GM19328 (cell line): Measurements from ENCODE around the gene CNTN2.

ENCODE experiments used
- ATAC-seq: cut with Tn5 transposase; IDR thresholded peaks from one replicate; pipeline ENCODE4 v1.9.1; 2021; ENCODE audit warnings: mild to moderate bottlenecking, moderate library complexity; ENCODE audit not compliant: unreplicated experiment

Gene CNTN2

DNA sequence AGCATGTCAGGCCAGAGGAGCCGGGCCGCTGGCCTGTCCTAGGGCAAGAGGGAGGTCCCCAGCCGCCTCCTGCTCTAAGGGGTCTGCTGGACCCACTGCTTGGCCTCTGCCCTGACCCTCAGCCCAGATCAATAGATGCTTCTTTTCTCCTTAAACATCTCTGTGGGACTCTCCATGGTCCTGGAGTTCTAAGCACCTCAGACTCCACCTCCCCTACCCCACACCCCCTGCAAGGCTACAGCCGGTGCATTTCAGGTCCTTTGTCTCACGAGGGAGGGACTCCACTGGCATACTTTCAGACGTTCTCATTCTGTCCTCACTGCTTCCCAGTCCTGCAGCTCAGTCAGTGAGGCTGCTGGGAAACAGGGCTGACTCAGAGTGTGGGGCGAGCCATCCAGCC, 11.0 kb downstream of the CNTN2 start:
- no peak for ATAC-seq

DNA sequence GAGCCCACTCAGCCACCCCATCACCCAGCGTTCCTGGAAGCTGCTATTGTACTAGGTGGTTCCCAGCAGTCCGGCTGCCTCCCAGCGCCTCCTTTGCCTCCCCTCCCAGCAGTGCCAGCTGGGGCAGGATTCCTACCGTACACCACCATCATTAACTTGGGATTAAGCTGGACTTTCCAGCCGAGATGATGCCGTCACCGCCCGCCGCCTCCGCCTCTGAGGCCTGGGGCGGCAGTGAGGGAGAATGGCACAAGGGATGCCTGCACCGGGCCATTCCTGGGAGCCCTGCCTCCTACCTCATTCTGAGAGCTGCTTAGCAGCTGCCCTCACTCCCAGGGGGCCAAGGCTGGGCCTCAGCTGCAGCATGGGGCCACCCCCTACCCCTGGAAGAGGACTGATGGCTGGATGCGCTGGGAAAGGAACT, 13.2 kb downstream of the CNTN2 start:
- ATAC-seq: no peak

DNA sequence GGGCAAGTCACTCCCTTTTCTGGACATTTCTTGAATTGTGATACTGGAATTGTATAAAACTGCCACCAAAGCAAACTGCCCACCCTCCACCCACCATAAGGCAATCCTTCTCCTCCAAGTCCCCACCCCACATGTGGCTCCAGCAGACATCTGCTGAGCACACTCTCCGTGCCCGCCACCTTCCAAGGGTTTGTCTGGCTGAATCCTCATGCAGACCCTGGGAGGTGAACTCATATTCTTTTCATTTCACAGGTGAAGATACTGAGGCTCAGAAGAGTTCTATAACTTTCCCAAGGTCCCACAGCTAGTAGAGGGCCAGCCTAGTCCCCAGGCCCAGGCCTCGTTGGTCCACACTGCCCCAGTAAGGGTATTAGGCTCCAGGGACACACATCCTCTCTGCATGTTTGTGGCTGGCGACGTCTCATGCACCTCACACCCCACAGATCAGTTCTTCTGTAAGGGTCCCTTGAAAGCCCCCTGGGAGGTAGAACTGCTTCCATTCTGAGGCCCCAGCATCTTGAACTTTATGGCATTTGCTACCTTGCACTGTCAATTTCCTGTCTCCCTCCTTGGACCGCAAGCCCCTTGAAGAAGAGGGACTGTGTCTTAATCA, 14.1 kb downstream of the CNTN2 start:
- ATAC-seq: no peak

DNA sequence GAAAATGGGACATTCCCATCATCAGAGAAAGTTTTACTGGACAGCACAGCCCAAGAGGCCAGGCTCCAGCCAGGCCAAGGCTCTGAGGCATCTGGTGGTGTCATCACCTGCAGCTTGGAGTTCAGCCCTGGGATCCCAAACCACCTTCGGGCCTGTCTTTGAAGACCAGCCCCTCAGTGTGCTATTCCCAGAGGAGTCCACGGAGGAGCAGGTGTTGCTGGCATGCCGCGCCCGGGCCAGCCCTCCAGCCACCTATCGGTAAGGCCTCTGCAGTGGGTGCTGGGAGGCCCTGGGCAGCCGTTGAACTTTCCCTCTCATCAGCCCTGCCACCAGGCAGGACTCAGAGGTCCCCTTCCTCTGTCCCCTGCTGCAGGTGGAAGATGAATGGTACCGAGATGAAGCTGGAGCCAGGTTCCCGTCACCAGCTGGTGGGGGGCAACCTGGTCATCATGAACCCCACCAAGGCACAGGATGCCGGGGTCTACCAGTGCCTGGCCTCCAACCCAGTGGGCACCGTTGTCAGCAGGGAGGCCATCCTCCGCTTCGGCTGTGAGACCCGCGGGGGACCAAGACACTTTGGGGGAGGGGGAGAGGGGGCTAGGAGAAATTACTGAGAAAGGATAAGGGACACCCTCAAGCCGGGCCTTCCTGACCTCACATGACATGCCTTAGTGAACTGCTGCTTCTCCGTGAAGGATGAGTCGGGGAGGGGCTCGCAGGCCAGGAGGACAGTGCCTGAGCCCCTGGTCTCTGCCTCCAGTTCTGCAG, 15.0 kb downstream of the CNTN2 start:
- ATAC-seq: no peak

DNA sequence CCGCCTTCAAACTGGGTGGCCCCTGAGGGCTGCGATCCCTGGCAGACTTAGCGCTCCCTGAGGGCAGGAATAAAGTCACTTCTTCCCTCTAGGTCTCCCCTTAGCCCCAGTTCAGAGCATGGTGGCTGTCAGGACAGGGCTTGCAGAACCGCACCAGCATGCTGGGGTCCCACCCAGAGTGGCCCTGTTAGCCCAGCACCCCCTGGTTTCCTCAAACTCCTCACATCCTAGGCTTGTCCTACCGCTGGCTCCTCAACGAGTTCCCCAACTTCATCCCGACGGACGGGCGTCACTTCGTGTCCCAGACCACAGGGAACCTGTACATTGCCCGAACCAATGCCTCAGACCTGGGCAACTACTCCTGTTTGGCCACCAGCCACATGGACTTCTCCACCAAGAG, 15.8 kb downstream of the CNTN2 start:
- ATAC-seq: no peak

DNA sequence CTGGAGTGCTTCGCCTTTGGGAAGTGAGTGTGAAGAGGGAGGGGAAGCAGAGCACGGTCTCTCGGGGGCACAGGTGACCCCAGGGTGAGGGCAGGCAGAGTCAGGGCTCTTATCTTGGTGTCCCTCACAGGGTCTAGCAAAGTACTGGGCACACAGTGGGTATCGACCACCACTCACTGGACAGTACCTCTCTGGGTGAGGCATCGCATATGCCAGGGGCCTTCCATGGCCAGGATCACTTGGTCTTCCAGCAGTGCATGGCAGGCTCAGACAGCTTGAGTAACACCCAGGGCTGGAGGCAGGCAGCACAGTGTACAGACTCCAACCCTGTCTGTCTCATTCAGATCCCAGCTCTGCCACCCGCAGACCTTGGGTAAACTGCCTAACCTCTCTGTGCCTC, 16.6 kb downstream of the CNTN2 start:
- ATAC-seq: no peak

DNA sequence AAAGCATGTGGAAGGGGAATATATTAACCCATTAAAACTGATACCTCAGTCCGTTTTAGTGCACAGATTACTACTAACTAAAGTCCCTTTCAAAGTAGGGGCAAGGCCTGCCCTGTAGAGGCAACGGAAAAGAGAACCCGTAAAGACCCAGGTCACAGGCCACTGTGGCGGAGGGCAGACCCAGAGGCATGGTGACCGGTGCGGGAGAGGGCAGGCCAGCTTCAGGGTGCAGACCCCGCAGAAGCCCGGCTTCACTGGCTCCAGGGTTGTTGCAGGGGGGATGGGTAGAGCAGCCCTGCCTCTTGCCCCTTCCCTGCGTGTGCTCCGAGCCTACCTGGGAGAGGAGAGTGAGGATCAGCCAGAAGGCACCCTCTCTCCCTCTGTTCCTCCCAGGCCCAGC, 17.7 kb downstream of the CNTN2 start:
- ATAC-seq: no peak

DNA sequence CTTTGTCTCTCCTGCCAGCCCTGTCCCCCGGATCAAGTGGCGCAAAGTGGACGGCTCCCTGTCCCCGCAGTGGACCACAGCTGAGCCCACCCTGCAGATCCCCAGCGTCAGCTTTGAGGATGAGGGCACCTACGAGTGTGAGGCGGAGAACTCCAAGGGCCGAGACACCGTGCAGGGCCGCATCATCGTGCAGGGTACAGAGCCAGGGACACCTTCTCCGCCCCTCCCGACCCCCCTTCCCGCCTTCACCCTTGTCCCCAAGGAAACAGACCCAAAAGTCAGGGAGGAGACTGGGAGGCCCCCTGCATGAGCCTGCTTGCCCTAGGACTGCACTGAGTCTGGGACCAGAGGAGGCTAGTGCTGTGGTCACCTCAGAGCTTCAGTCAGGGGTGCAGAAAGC, 18.2 kb downstream of the CNTN2 start:
- no peak for ATAC-seq

DNA sequence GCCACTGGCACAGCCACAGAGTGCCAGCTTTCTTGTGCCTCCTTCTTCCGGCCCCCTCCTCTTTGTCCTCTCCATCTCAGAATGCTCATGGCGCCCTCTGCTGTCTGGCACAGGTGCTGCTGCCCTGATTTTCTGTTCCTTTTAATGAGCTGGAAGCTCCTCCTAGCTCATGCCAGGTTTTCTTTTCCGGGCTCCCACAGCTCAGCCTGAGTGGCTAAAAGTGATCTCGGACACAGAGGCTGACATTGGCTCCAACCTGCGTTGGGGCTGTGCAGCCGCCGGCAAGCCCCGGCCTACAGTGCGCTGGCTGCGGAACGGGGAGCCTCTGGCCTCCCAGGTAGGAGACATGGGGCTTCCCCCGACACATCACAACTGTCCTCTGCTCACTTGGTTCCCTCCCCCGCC, 18.7 kb downstream of the CNTN2 start:
- ATAC-seq: no peak

DNA sequence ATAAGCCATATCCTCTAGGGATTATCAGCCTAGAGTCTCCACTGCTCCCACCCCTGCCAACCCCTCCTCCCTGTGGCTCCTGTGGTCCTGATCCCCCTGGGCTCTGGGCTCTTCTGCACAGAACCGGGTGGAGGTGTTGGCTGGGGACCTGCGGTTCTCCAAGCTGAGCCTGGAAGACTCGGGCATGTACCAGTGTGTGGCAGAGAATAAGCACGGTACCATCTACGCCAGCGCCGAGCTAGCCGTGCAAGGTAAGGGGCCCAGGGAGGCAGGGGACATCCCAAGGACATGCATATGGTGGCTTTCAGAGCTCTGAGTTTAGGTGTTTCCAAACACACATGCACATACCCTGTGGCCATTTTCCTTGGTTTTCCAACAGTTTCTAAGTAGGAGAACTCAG, 19.3 kb downstream of the CNTN2 start:
- no peak for ATAC-seq

DNA sequence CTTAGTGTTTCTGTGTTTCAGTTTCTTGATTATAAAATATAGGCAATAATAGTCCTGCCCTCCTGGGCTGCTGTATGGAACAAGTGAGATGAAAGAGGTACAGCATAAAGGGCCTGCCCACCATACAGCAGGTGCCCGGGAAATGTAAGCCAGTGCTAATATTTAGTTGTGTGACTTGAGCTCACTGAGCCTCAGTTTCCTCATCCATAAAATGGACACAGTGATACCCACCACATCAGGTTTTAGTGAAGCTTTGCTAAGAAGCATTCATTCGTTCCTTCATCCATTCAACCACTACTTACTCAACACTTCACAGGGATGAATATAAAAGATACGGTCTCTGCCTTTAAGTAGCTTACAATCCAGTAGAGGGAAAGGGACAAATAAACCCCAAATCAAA, 19.9 kb downstream of the CNTN2 start:
- ATAC-seq: no peak

DNA sequence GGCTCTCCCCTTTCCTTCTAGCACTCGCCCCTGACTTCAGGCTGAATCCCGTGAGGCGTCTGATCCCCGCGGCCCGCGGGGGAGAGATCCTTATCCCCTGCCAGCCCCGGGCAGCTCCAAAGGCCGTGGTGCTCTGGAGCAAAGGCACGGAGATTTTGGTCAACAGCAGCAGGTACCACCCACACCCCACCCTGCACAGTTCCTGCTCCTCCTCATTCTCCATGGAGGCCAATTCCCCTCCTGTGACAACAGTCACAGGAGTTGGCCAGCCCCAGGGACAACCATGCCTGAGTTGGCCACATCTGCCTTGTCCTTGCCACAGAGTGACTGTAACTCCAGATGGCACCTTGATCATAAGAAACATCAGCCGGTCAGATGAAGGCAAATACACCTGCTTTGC, 21.3 kb downstream of the CNTN2 start:
- no peak for ATAC-seq

DNA sequence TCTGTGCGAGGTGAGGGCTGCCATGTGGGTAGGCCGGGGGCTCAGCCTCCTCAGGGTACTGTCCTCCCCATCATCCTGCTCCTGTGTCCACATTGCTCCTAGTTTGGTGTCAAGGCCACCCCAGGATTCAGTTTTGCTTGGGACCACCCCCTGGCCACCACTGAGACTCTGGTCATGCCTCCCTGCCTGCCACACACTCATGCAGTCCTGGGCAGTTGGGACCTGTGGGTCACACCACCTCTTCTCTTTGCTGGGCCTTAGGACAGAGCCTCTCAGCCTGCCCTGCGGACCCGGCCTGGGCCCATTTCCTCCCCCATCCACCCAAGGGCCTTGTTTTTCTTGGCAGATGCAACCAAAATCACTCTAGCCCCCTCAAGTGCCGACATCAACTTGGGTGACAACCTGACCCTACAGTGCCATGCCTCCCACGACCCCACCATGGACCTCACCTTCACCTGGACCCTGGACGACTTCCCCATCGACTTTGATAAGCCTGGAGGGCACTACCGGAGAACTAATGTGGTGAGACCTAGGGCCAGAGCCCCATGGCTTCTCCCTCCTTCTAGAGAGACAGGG, 21.8 kb downstream of the CNTN2 start:
- no peak for ATAC-seq

DNA sequence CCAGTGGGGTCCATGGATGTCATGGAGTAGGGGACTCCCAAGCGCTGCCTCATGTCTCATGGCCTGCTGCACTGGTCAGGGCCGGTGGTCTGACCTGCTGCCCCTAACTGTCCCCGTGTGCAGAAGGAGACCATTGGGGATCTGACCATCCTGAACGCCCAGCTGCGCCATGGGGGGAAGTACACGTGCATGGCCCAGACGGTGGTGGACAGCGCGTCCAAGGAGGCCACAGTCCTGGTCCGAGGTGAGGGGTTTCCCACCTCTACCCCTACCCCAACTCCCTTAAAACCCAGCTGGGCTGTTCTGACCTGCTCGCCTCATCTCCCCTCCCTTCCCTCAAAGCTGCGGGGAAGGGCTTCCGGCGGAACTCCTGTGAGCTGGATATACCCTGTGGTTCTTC, 22.7 kb downstream of the CNTN2 start:
- no peak for ATAC-seq

DNA sequence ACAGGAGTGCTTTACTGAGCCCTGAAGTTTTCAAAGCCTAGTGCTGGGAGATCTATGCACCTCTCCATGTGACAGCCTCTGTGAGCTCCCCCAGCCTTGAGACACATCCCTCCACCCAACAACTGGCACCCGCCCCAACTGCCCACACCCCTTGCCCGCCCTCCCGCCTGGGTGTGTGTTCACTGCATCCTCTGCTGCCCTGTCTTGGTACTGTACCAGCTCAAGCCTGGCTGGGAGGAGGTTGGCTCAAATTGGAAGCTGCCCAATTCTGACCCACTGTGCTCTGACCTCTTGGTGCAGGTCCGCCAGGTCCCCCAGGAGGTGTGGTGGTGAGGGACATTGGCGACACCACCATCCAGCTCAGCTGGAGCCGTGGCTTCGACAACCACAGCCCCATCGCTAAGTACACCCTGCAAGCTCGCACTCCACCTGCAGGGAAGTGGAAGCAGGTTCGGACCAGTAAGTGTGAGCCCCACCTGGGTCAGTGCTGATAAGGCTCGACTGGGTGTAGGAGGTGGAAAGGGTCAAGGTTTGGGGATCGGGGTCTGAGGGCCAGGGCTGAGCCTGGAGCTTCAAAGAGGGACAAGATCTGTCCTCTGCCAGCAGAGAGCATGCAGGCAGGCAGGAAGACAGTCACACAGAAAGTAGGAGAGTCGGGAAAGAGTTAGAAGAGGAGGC, 23.3 kb downstream of the CNTN2 start:
- ATAC-seq: no peak

DNA sequence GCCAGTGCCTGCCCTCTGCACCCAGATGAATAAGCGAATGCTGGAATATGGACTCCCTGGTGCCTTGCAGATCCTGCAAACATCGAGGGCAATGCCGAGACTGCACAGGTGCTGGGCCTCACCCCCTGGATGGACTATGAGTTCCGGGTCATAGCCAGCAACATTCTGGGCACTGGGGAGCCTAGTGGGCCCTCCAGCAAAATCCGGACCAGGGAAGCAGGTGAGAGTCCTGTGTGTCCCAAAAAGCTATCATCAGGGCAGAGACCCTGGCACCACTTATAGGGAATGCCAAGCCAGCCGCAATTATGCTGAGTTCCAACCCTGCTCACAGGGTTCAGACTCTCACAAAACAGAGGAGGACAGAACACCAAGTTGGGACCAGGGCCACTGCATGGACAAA, 24.0 kb downstream of the CNTN2 start:
- no peak for ATAC-seq

DNA sequence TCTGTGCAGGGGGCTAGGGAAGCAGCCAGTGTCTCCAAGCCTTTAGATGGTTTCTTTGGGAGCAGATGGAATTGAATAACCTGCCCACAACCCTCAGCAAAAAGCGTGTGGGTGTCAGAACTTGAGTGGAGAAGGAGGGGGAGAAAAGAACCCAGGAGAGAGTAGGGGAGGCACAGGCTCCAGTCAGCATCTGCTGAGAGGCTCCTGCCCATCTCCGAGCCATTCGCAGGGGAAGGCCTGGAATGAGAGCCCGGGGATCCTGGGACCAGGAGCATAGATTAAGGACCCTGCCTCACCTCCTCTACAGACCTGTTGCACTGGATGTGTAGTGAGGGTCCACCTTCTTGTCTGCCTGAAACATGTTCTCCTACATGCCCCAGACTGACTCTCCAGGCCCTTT, 25.0 kb downstream of the CNTN2 start:
- no peak for ATAC-seq

DNA sequence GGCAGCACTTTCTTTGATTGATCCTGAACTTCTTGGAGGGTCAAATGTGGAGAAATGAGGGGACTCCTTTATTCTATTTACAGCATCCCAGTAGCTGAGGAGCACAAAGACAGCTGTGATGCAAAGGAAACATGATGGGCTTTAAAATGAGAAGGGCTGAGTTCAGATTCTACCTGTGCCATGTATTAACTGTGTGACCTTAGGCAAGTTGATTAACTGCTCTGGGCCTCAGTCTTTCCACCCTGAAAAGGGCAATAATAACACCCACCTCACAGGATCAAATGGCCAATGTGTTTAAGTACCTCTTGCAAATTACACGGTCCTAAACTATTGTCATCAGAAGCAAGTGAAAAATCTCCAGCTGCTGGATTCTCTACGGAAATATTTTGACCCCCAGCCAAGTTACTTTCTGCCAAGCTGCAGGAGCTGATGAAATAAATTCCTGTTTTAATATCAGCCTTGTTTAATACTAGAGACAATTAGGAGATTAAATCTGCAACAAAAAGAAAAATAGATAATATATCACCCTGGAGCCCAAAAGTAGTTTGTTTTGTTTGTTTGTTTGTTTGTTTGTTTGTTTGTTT, 25.5 kb downstream of the CNTN2 start:
- ATAC-seq: no peak

DNA sequence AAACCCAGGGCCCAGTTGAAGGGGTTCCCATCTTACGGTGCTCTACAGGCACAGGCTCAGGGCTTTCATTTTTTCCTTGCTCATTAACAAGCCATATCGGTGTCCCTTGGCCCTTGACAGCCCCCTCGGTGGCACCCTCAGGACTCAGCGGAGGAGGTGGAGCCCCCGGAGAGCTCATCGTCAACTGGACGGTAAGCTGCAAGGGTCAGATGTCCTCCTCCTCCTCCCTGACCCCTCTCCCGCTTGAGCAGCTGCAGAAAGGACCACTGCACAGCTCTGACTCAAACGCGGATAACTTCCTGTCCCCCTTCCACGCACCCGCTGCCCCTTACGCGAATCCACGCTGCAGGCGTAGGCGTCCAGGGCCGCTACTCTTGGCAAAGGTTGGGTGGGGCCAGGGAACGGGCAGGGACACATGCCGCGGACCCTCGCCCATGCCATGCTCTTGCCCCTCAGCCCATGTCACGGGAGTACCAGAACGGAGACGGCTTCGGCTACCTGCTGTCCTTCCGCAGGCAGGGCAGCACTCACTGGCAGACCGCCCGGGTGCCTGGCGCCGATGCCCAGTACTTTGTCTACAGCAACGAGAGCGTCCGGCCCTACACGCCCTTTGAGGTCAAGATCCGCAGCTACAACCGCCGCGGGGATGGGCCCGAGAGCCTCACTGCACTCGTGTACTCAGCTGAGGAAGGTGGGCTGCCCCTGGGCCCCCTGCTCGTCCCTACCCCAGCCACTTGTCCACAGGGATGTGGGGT, 26.5 kb downstream of the CNTN2 start:
- ATAC-seq: no peak

DNA sequence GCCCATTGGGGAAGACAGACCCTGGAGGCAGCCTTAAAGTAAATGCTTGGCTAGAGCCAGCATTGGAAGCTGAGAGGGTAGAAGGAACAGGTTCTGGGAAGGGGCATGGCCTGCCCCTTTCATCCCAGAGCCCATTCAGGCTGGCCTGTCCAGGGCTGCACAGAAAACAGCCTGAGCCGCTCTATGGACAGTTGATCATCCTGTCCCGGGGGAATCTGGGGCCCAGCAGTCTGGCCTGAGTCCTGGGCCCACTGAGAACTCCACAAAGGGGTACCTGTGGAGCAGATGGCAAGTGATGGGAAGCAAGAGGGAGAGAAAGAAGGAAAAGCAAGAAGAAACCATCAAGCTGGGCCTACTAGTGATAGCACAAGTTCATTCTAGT, 28.0 kb downstream of the CNTN2 start:
- no peak for ATAC-seq

DNA sequence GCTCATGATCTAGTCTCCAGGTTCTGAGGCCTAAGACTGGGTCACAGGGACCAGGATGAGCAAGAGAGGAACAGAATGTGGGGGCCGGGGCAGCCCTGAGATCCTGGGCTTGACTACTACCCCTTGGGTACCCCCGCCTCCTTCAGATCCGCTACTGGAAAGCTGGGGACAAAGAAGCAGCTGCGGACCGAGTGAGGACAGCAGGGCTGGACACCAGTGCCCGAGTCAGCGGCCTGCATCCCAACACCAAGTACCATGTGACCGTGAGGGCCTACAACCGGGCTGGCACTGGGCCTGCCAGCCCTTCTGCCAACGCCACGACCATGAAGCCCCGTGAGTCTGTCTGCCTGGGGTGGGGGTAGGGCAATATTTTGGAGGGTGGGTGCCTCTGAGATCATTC, 28.8 kb downstream of the CNTN2 start:
- ATAC-seq: no peak
